Measurements from ENCODE around the gene TMEM209. TPM values are rescaled to one million over a fixed set of nuclear protein-coding genes. Genes with fewer than 3 reads are reported as not detected.

Gene TMEM209
- total and polyA plus RNA-seq, 4 donors = 3.8 to 13.7 (median 8.6) TPM

- peaks cover 4 to 5% of the 10 kb centered on the region in 2 donors for H3K36me3 ChIP-seq (ENCODE audit: control insufficient read depth in 1 of 2, insufficient read depth in 2 of 2, low read length in 1 of 2)
- H3K4me1 ChIP-seq (ENCODE audit: control insufficient read depth in 1 of 2, insufficient read depth in 2 of 2, low read length in 2 of 2) = no peaks in the 10 kb centered on the region
- H3K4me3 ChIP-seq (ENCODE audit: low read length in 2 of 2) = no peak overlapping the region
- WGBS, 2 donors = 98 to 99% methylated on average over 4 of the region's 4 CpGs
- DNase-seq (no peak), ATAC-seq (ENCODE audit: low FRiP score) (no peak)
- no peaks in the 10 kb centered on the region for H3K9me3 ChIP-seq (ENCODE audit: control insufficient read depth, low read length)
- no peak overlapping the region for H3K27ac ChIP-seq (ENCODE audit: low read depth in 1 of 2, low read length in 2 of 2)
- no peaks in the 10 kb centered on the region for H3K27me3 ChIP-seq (ENCODE audit: control insufficient read depth in 1 of 2, insufficient read depth in 2 of 2, low read length in 1 of 2)
- intact Hi-C loops (cut with DNase I) = no loop called here
Observed at GRCh38 chr7:130118801-130119200, 86.4 kb downstream of the TMEM209 start.

- 74 to 81% methylated on average over 5 of the region's 5 CpGs for WGBS, 2 donors
- H3K27ac ChIP-seq (ENCODE audit: low read depth in 1 of 2, low read length in 2 of 2) = no peak overlapping the region
- intact Hi-C loops (cut with DNase I) = no loop called here
- no peaks in the 10 kb centered on the region for H3K9me3 ChIP-seq (ENCODE audit: control insufficient read depth, low read length)
- no peak overlapping the region for H3K4me3 ChIP-seq (ENCODE audit: low read length in 2 of 2)
- no peak for DNase-seq
- peaks cover 4 to 5% of the 10 kb centered on the region in 2 donors for H3K36me3 ChIP-seq (ENCODE audit: control insufficient read depth in 1 of 2, insufficient read depth in 2 of 2, low read length in 1 of 2)
- H3K27me3 ChIP-seq (ENCODE audit: control insufficient read depth in 1 of 2, insufficient read depth in 2 of 2, low read length in 1 of 2) = no peaks in the 10 kb centered on the region
- no peaks in the 10 kb centered on the region for H3K4me1 ChIP-seq (ENCODE audit: control insufficient read depth in 1 of 2, insufficient read depth in 2 of 2, low read length in 2 of 2)
- ATAC-seq (ENCODE audit: low FRiP score) = no peak
Observed at GRCh38 chr7:130118294-130118693, 86.9 kb downstream of the TMEM209 start.

- ATAC-seq (ENCODE audit: low FRiP score) = no peak
- WGBS, 2 donors = 95 to 97% methylated on average over 2 of the region's 2 CpGs
- H3K9me3 ChIP-seq (ENCODE audit: control insufficient read depth, low read length) = no peaks in the 10 kb centered on the region
- intact Hi-C loops (cut with DNase I) = no loop called here
- H3K27me3 ChIP-seq (ENCODE audit: control insufficient read depth in 1 of 2, insufficient read depth in 2 of 2, low read length in 1 of 2) = no peaks in the 10 kb centered on the region
- H3K36me3 ChIP-seq (ENCODE audit: control insufficient read depth in 1 of 2, insufficient read depth in 2 of 2, low read length in 1 of 2) = no peaks in the 10 kb centered on the region
- no peak for DNase-seq
- H3K4me3 ChIP-seq (ENCODE audit: low read length in 2 of 2) = no peak overlapping the region
- H3K27ac ChIP-seq (ENCODE audit: low read depth in 1 of 2, low read length in 2 of 2) = no peak overlapping the region
- no peaks in the 10 kb centered on the region for H3K4me1 ChIP-seq (ENCODE audit: control insufficient read depth in 1 of 2, insufficient read depth in 2 of 2, low read length in 2 of 2)
Observed at GRCh38 chr7:130114776-130115175, 90.4 kb downstream of the TMEM209 start.

Other genes with a start within 250 kb of the TMEM209 start
- 10 to 100 TPM in 1 of 2 donors, 1 to 10 TPM in 1; 9.3 to 13.5 TPM for gene ZC3HC1, start 154.0 kb downstream of the TMEM209 start, total RNA-seq
- gene ZC3HC1, start 154.0 kb downstream of the TMEM209 start, polyA plus RNA-seq = 10 to 100 TPM in 1 of 2 donors, 1 to 10 TPM in 1; 4.3 to 13.4 TPM
- 10 to 100 TPM; 27.2 to 28.5 TPM for gene KLHDC10, start 134.9 kb downstream of the TMEM209 start, total RNA-seq
- gene KLHDC10, start 134.9 kb downstream of the TMEM209 start, polyA plus RNA-seq = 1 to 10 TPM; 5.0 to 9.7 TPM
- not detected for gene SSMEM1, start 2.5 kb upstream of the TMEM209 start, total RNA-seq
- not detected for gene SSMEM1, start 2.5 kb upstream of the TMEM209 start, polyA plus RNA-seq
- 1 to 10 TPM in 1 of 2 donors, under 1 TPM in 1; 0.72 to 1.0 TPM for gene CPA2, start 61.5 kb upstream of the TMEM209 start, total RNA-seq
- gene CPA2, start 61.5 kb upstream of the TMEM209 start, polyA plus RNA-seq = 1 to 10 TPM in 1 of 2 donors, under 1 TPM in 1; 0.38 to 2.8 TPM
- gene CPA4, start 87.8 kb upstream of the TMEM209 start, total RNA-seq = 1 to 10 TPM in 1 of 2 donors, under 1 TPM in 1; 0.45 to 1.0 TPM
- gene CPA4, start 87.8 kb upstream of the TMEM209 start, polyA plus RNA-seq = under 1 TPM in 1 of 2 donors, not detected in 1; 0.18 TPM
- gene CPA5, start 139.4 kb upstream of the TMEM209 start, total RNA-seq = not detected
- not detected for gene CPA5, start 139.4 kb upstream of the TMEM209 start, polyA plus RNA-seq
- gene CPA1, start 175.1 kb upstream of the TMEM209 start, total RNA-seq = 1 to 10 TPM; 3.6 to 5.9 TPM
- 1 to 10 TPM; 6.5 to 9.4 TPM for gene CPA1, start 175.1 kb upstream of the TMEM209 start, polyA plus RNA-seq
- 1 to 10 TPM; 6.2 to 6.6 TPM for gene CEP41, start 235.6 kb upstream of the TMEM209 start, total RNA-seq
- gene CEP41, start 235.6 kb upstream of the TMEM209 start, polyA plus RNA-seq = 1 to 10 TPM; 2.1 to 7.5 TPM